ENCODE data around the gene LZTFL1.

The LZTFL1 gene

DNA sequence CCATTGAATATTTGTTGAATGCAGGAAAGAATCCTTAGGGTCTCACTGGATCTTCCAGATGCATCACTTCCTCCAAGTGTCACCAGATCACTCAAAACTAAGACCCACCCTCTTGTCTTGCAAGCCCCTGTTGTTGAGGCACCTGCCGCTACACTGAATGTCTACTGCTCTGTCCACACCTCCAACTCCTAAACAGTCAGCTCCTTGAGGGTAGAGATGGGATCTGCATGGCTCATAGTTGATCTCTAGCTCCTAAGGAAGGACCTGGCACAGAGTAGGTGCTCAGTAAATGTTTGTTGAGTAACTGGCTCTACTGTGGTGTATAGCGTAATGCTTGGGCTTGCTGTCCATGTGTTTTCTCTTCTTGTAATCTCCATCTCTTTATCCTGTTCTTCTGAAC, 54.4 kb downstream of the LZTFL1 start:
- no peak for DNase-seq (ENCODE audit: extremely low read depth in 1 of 2, low read depth in 1 of 2)

DNA sequence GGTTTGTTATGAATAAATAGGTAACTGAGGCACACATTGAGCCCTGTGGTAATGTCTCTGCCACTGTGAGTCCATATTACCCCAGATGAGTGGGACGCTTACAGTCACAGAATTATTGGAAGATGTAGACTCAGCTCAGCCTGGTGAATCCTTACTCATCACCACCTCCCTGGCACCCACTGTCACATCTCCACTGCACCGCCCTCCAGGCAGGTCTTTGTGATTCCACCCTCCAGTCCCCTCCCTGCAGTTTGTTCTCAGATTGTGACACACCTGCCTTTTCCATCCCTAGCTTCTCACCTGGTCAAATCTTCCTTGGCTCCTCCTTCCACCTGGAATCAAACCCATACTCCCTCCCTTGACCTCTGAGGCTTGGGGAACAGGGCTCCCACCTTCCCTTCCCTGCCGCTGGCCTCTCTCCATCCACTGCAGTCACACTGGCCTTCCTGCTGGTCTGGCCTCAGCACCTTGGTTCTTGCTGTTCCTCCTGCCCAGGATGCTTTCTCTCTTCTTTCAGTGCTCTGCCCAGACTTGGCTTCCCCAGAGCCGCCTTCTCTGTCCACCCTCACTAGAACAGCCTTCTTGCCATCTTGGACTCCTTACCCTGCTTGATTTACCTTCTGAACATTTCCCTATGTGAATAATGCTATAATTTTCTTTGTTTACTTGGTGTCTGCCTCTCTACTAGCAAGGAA, 55.0 kb downstream of the LZTFL1 start:
- DNase-seq (ENCODE audit: extremely low read depth in 1 of 2, low read depth in 1 of 2), result no peak

DNA sequence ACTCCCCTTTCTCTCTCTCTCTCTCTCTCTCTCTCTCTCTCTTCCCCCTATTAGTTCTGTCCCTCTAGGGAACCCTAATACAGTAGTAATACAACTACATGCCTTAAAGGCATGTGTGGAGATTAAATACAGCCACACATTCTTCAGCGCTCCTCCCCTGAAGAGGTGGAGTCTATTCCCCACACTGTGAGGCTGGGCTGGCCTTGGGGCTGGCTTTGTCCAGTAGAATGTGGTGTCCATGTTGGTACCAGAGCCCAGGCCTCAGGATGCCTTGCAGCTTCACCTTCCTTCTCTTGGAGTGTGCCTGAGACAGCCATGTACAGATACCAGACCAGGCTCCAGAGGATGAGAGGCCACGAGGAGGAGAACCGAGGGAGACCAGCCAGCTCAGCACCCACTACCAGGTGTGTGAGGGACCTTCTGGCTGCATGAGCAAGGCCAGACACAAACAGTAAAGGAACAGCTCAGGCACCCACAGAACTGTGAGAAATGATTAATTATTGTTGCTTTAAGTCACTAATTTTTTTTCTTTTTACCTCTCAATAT, 56.2 kb downstream of the LZTFL1 start:
- DNase-seq (ENCODE audit: extremely low read depth in 1 of 2, low read depth in 1 of 2), result no peak

DNA sequence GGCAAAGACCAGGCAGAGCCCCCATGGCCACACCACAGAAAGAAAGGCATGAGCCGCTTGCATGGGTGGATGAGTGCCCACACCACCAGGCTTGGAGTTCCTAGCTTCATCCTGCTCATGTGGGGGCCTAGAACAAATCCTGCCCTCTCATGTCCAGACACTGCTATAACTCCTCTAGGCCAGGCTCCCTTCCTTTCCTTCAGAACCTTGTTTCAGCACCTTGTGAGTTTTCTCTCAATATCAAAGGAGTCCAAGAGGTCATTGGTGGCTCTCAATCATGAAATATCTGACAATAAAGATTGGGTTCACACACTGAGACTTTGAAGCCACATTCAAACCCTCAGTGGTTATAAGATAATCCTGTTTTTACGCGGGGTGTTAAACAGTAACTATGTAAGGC, 58.3 kb downstream of the LZTFL1 start:
- DNase-seq (ENCODE audit: extremely low read depth in 1 of 2, low read depth in 1 of 2), result no peak

DNA sequence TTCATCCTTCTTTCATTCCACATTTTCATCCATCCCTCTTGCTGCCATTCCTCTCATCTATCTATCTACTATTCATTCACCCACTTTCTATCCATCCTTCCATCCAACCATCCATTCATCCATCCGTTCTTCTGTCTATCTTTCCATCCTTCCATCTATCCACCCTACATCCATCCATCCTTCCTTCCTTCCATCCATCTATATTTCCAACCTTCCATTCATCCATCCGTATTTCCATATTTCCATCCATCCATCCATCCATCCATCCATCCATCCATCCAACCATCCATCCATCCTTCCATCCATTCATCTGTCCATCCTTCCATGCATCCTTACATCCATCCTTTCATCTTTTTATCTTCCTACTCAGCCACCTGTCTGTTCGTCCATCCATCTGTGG, 59.5 kb downstream of the LZTFL1 start:
- no peak for DNase-seq (ENCODE audit: extremely low read depth in 1 of 2, low read depth in 1 of 2)

DNA sequence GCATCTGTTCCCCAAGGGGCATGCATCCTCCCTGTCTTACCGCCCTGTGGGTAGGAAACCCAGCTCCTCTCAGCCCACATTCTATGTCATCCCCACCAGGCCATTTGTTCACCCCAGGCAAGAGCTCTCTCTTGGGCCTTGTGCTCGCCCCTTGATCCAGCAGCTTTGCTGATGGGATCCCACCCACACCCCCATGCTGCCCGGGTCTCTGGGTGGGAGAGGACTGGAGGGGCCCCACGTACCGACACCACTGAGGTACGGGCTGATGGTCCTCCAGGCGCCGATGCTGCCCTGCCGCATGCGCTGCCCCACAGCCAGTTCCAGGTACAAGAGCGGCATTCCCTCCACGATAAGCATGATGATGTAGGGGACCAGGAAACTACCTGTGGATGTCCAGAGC, 60.1 kb downstream of the LZTFL1 start:
- no peak for DNase-seq (ENCODE audit: extremely low read depth in 1 of 2, low read depth in 1 of 2)

DNA sequence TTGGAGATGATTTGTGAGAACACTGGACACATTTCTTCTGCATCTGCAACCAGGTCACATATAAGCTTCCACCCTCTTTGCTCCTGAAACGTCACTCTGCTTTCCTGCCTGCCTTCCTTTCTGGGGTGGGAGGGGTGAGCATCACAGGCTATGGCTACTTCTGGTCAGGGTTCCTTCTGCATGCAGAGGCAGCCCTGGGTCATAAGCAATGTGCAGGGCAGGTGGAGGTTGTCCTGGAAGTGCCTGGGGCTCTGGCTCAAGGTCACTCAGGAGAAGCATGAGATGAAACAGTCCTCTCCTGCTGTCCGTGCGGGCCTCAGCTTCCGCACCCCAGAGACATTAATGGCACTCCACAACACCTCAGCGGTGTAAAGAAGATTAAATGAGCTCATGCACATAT, 60.6 kb downstream of the LZTFL1 start:
- DNase-seq (ENCODE audit: extremely low read depth in 1 of 2, low read depth in 1 of 2), result no peak

DNA sequence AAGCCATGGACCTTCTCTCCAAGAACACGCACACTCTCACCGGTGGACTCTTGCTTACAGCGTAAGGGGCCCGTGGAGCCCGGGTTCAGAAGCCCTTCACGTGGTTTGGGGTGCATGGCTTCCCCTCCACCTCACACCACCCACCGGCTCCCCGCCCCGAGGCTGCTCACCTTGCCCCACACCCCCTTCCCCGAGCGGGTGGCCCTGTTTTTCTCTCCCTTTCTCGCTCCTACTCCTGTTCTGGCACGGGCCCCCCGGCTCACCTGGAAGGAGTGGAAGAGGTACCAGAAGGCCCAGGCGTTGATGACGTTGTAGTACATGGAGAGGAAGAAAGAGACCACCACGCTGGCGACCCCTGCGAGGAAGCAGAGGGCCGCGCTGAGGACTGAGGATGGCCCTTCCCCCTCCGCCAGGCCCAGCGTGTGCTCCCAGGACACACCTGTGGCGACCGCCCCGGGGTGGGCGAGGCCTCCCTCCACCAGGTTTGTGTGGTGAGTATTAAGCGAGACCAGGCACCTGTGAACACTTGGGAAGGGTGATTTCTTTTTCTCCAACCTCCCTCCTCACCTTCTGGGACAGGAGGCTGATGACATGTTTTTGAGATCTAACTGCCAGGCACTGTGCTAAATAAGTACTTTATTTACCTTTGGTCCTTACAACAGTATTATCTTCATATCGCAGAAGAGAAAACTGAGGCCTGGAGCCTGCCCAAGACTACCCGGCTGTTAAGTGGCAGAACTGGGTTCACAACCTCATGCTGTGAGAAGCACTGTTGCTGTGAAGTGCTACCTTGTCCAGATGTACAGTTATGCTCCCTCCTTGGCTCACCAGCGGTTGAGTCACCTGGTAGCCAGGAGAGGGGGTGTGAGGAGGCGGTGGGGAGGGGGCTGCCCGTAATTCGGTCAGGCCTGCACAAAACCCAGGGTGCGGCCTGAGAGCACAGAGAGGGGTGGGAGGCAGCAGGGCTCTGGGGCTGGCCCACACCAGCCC, 61.9 kb downstream of the LZTFL1 start:
- no peak for DNase-seq (ENCODE audit: extremely low read depth in 1 of 2, low read depth in 1 of 2)

DNA sequence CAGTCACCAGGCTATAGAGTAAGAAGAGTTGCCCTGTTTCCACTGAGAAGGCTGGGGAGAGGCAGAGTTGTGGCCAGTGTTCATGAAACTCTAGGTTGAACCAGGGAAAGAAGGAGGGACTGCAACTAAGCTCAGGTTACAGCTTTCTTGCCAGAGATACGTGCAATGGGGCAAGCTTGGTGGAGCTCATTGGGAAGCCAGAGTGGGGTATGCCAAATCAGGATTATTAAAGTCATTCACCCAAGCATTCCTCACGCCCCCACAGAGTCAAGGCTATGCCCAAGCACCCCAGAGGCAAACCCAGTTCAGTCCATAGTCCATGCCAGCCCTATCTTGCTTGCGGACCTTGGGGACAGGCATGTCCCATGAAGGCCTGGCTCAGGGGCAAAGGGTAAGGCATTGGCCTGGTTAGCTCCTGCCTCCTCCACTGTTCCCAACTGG, 63.1 kb downstream of the LZTFL1 start:
- DNase-seq (ENCODE audit: extremely low read depth in 1 of 2, low read depth in 1 of 2), result no peak

DNA sequence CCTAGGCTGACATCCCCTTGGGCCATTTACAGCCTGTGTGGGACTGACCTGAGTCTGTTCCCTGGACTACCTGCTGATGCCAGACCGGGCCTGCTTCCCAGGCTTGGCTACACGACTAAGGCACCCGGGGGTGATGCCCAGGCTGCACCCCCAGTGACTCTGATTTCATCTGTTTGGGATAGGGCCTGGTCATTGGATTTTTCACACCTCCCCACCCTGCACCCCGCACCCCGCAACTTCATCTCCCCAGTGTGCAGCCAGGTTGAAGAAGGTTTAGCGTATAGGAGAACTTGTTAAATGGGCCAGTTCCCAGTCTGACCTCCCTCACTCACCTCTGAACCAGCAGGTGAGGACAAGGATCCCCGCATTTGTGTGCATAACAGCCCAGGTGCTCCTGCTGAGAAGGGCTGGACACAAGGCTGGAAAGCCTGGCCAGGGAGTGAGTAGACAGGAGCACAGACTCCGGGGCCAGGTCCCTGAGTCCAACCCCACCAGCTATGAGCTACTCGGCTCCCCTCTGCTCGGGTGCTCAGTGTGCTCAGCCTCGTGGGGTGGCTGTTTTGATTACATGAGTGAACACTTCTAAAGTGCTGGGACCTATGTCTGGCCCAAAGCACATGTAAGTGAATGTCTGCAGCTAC, 64.1 kb downstream of the LZTFL1 start:
- no peak for DNase-seq (ENCODE audit: extremely low read depth in 1 of 2, low read depth in 1 of 2)

DNA sequence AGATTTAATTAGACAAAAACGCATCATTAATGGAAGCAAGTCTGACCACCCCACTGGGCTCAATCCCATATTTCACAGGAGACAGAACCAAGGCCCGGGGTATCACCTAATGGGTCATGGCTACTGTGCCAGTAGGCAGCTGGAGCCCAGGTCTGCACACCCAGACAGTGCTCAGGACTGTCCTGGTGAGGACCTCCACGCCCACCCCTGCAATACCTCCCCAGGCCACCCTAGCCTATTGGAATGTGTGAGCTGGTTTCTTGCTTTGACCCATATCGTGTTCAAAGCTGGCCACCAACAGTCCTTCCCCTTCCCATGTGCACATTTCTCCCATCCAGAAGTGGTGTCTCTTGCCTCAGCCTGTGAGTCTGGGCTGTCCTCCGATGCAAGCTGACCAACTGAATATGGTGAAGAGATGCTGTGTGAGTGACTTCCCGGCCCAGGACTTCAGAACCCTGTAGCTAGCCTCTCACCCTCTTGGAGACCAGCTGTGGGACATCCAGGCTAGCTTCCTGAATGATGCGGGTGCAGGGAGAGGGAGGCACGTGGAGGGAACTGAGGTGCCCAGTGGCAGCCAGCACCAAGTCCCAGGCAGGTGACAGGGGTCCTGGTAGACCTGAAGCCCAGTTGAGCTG, 64.7 kb downstream of the LZTFL1 start:
- no peak for DNase-seq (ENCODE audit: extremely low read depth in 1 of 2, low read depth in 1 of 2)

DNA sequence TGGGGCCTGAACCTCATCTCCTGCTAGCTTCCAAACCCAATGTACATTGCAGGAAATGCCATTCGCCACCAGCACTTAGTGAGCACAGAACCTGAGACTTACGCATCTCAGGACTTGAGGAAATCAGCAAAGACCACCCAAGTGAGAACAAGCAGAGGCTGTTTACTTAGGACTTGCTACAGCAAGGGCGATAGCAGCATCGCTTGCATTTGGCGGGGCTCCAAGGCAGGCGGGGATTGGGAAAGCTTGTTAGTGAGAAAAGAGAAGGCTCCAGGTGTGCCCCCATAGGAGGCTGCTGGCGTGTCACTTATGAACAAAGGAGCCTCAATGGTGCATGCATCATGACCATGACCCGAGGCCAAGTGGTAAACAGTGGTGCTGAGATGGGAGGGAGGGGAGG, 65.3 kb downstream of the LZTFL1 start:
- DNase-seq (ENCODE audit: extremely low read depth in 1 of 2, low read depth in 1 of 2), result no peak

DNA sequence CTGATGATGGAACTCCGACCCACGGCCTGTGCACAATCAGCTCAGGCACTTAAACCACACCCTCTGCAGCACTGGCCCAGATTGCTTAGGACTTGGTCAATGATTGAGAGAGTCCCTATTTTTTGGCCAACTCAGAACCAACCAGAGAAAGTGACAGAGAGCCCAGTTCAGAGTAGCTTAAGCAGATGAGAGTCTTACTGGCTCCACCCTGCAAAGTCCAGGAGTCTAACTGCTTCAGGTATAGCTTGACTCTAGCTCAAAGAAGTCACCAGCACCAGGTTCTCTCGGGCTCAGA, 65.7 kb downstream of the LZTFL1 start:
- DNase-seq (ENCODE audit: extremely low read depth in 1 of 2, low read depth in 1 of 2), result no peak

DNA sequence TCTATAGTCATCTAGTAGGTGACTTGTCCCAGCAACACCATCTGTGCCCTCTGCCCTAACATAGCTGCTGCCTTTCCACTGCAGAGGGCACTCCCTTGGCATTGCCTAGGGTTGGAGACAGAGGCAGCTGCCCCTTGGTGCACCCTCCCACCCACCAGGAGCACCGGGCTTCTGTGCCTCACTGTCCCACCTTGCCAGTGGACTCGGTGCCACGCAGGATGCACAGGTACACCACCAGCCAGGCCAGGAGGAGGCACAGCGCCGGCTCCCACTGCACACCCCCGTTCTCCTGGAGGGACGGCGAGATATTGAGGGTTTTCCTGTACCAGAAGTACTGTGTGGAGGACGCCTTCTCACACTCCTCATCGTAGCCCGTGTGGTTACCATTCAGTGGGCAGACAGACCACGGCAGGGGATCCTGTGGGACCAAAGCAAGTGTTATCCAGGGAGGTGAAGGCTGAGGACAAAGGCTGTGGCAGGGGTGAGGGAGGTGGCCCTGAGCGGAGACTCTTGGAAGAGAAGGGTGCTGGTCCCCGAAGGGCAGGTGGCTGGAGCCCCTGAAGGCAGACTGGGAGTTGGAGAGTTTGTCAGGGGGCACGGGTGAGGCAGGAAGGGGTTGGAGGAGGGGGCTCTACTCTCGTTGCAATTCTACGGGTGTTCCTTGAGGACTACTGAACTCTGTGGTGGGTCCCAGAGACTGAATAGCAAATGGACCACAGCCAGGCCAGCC, 66.2 kb downstream of the LZTFL1 start:
- DNase-seq (ENCODE audit: extremely low read depth in 1 of 2, low read depth in 1 of 2), result no peak

DNA sequence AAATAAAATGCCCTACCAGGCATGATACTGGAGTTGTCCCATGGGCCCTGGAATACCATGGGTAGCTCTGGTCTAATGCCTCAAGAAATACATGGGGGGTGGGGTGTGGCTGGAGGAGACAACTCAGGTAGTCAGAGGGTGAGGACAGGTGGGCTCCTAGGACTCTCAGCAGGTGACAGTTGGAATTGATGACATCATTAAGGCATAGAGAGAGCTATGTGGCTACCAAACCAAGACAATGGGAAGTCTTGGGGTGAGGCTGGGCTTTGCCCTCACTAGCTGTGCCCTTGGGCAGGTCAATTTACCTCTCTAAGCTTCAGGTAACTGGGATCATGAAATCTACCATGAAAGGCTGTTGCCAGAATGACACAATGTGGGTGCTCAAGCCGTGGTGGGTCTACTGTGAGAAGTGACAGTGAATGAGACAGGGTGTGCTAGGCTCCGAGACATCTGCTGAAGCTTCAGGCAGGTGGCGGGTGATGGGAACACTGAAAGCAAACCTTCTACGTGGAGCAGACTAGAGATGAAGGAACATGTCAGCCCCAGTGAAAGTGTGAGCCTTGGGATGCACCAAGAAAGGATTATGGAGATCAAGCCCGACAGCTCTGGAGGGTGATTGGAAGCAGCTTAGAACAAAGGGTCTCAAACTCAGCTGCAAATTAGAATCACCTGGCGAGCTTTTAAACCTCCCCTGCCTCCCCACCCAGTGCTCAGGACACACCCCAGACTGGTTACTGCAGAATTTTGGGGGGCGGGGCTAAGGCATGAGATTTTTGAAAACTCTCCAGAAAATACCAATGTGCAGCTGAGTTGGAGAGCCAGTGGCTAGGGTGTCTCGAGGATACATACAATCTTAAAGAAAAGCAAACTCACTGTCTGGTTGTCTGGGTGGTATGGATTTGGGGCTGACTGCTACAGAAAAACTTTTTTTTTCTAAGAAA, 67.1 kb downstream of the LZTFL1 start:
- no peak for DNase-seq (ENCODE audit: extremely low read depth in 1 of 2, low read depth in 1 of 2)

DNA sequence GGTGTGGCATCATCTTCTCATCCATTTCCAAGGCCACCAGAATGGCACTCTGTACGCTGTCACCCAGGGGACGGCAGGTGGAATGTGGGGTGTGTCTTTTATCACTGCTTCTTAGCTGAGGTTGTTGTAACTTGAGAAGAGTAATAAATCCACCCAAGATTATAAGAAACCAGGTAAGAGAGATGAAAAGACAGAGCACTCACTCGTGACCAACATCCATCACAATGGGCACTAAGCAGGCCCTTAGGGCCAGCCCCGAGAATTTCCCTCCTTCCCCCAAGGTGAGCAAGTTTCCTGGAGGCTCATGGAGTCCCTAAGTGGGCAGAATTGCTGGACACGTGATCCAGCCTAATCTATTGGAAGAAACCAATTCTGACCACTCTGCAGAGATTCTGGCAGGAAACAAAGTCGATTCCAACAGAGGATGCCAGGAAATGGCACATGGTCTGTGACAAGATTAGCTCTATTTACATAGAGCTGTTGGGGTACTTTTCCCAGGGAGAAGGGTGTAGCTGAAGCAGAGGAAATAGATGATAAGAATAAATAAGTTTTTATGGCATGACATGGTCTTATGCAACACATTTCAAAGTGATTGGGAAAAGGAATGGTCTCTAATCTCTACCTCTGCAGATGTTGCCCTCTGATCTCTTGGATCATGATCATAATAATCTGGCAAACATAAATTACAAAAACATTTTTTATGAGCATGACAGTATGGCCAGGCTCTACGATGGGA, 68.0 kb downstream of the LZTFL1 start:
- DNase-seq (ENCODE audit: extremely low read depth in 1 of 2, low read depth in 1 of 2), result no peak
